ENCODE results near the gene KRT39. TPM values are rescaled to one million over a fixed set of nuclear protein-coding genes. Genes with fewer than 3 reads are reported as not detected.

The KRT39 gene
- total RNA-seq, 1 experiment from 2014 or later = not detected

GRCh38 chr17:41010441-41010840, 43.7 kb upstream of the KRT39 start:
- ChIA-PET CTCF (no interaction called here), POLR2A (no interaction called here)
- DNase-seq (ENCODE audit: low read depth, low spot score) = no peak
- Histone ChIP-seq H3K4me3 (ENCODE audit: low read depth in 2 of 2, low read length in 2 of 2) (no peak overlapping the region), H3K36me3 (ENCODE audit: control insufficient read depth, insufficient read depth, low read length) (no peaks in the 10 kb centered on the region), H3K27me3 (ENCODE audit: control insufficient read depth, insufficient read depth, low read length) (no peaks in the 10 kb centered on the region; the same call in 1 of the 2 replicates), H3K27ac (ENCODE audit: low read length) (no peak overlapping the region), H3K9me3 (ENCODE audit: control insufficient read depth, insufficient read depth, low read depth, low read length) (no peaks in the 10 kb centered on the region), H3K4me1 (ENCODE audit: control insufficient read depth, insufficient read depth, low read length) (no peaks in the 10 kb centered on the region)
- no peak for ATAC-seq
- in situ Hi-C loops (cut with HindIII; ENCODE audit: low pct_unique_long_range_greater_than_20kb, low sequenced_read_pairs) (no loop called here), intact Hi-C loops (cut with micrococcal nuclease; ENCODE audit: unreplicated experiment) (no loop called here)
- no TSS peak for BruUV-seq (replicated peaks)
- TF ChIP-seq SIN3A (IDR thresholded peaks at IDR 0.05; ENCODE audit: borderline replicate concordance, insufficient read depth, low read depth, low read length) (no peak), POLR2AphosphoS5 (IDR thresholded peaks at IDR 0.05; ENCODE audit: low read depth, low read length) (no peak), REST (IDR thresholded peaks at IDR 0.05; ENCODE audit: insufficient read depth in 1 of 2, low read depth in 2 of 2, low read length in 1 of 2) (no peak), CTCF (IDR thresholded peaks at IDR 0.05) (no peak), TCF7L2 (IDR thresholded peaks at IDR 0.05; ENCODE audit: low read depth, low read length) (no peak)

- no peak overlapping the region for H3K4me3 ChIP-seq (ENCODE audit: low read depth in 2 of 2, low read length in 2 of 2)
- in situ Hi-C loops (cut with HindIII; ENCODE audit: low pct_unique_long_range_greater_than_20kb, low sequenced_read_pairs) (no loop called here), intact Hi-C loops (cut with micrococcal nuclease; ENCODE audit: unreplicated experiment) (no loop called here)
- H3K4me1 ChIP-seq (ENCODE audit: control insufficient read depth, insufficient read depth, low read length) = no peaks in the 10 kb centered on the region
- POLR2A ChIA-PET = no interaction called here
- CTCF ChIA-PET = no interaction called here
- TF ChIP-seq TCF7L2 (IDR thresholded peaks at IDR 0.05; ENCODE audit: low read depth, low read length) = no peak
- TF ChIP-seq SIN3A (IDR thresholded peaks at IDR 0.05; ENCODE audit: borderline replicate concordance, insufficient read depth, low read depth, low read length) = no peak
- TF ChIP-seq REST (IDR thresholded peaks at IDR 0.05; ENCODE audit: insufficient read depth in 1 of 2, low read depth in 2 of 2, low read length in 1 of 2) = no peak
- no peak for TF ChIP-seq POLR2AphosphoS5 (IDR thresholded peaks at IDR 0.05; ENCODE audit: low read depth, low read length)
- TF ChIP-seq CTCF (IDR thresholded peaks at IDR 0.05) = no peak
- DNase-seq (ENCODE audit: low read depth, low spot score) (no peak), ATAC-seq (no peak)
- H3K27ac ChIP-seq (ENCODE audit: low read length) = no peak overlapping the region
- H3K27me3 ChIP-seq (ENCODE audit: control insufficient read depth, insufficient read depth, low read length) = no peaks in the 10 kb centered on the region; the same call in 1 of the 2 replicates
- no peaks in the 10 kb centered on the region for H3K36me3 ChIP-seq (ENCODE audit: control insufficient read depth, insufficient read depth, low read length)
- no peaks in the 10 kb centered on the region for H3K9me3 ChIP-seq (ENCODE audit: control insufficient read depth, insufficient read depth, low read depth, low read length)
- BruUV-seq (replicated peaks) = no TSS peak
Measured at GRCh38 chr17:41009936-41010335, 43.2 kb upstream of the KRT39 start.
